Colon (tissue), 2 donors: ENCODE measurements around the gene TST.

Experiments
- FAIRE-seq: peaks from 2 replicates; lab custom pipeline; 2012; peaks lifted over from hg19 to GRCh38; lab: Jason Lieb, UNC
- donor health status: control.
- donor health status: control.

TST gene

DNA sequence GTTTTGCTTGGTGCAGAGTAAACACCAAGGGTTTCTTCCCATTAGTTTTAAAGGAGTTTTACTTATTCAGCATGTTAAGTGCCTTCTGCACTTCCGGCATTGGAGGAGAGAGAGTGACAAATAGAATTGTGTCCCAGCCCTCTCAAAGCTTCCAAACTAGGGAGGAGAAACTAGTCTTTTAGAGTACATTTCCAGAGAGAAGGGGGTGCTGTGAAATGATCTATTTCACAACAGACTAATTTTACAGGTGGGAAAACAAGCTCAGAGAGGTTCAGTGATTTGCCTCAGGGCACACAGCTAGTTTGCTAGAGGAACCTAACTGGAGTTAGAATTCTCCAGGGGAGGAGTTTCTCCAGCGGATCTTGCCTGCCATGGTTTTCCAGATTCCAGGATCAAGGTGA lies 12.9 kb upstream of the TST start:
- FAIRE-seq = no peak

DNA sequence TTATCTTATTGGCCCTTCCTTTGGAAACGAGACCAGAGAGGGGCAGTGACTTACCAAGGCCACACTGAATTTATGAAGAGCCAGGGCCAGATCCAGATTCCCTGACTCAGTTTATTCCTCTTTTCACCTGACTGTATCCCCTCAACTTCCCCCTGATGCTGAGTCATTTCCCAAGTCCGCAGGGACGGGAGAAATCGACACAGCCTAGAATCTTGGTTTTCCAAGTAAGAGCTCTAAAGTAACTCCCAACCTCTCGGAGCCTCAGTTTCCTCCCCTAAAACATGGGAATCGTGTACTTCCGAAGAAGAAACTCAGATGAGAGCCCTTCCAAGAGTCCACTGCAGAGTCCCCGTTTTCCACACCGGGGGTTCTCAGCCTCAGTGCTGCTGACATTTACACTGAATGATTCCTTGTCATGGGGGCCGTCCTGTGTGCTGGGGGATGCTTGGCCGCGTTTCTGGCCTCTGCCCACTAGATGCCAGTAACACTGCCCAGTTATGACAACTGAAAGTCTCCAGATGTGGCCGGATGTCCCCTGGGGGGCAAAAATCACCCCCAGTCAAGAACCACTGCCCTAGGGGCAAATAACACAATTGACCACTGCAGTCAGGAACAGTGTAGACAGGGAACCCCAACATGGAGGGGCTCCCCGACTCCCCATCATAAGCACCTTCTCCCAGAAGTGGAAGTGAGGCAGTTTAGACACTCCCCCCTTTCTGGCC lies 11.5 kb upstream of the TST start:
- no peak for FAIRE-seq

DNA sequence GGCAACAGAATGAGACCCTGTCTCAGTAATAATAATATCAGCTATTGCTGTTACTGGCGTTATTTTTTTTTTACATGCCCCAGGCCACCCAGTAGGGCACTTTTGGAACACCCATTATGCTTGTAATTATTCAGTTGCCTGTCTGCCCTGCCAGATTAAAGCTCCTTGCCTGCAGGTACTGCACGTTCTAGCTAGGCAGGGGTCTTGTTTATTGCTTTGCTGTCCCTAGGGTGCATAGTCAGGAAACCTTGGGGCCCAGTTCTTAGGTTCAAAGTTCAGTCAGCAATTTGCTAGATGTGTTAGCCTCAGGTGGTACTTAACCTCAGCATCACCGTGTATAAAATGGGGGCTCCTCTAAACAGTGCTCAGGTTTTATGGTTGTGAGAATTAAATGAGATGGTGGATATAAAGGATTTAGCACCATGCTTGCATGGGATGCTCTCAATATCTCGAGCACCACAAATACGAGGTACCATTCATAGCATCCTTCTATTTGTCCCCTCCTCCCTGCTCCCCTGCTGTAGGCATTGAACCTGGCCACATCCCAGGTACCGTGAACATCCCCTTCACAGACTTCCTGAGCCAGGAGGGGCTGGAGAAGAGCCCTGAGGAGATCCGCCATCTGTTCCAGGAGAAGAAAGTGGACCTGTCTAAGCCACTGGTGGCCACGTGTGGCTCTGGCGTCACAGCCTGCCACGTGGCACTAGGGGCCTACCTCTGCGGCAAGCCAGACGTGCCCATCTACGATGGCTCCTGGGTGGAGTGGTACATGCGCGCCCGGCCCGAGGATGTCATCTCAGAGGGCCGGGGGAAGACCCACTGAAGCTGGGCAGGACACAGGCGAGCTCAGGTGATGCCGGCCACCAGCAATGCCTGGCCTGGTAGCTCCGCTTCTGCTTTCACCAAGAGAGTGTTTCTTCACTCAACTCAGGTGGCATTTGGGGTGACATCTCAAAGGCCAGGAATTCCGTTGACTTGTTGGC lies 9.7 kb upstream of the TST start:
- no peak for FAIRE-seq

DNA sequence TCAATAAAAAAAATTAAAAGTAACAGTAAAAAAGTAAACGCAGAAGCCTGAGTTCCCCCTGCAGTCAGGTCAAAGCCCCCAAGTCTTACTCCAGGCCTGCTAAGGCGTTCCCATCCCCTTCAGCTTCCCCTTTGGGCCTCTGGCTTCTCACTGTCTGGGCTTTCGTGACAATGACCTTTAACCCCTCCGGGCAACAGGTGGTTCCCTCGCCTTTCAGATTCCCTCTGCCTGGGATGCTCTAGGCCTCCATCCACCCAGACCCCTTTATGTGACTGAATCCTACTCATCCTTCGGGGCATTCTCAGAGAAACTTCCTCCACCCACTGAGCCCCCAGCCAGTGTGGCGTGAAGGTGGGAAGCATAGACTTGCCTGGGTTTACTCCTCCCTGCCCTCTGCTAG lies 8.3 kb upstream of the TST start:
- no peak for FAIRE-seq

DNA sequence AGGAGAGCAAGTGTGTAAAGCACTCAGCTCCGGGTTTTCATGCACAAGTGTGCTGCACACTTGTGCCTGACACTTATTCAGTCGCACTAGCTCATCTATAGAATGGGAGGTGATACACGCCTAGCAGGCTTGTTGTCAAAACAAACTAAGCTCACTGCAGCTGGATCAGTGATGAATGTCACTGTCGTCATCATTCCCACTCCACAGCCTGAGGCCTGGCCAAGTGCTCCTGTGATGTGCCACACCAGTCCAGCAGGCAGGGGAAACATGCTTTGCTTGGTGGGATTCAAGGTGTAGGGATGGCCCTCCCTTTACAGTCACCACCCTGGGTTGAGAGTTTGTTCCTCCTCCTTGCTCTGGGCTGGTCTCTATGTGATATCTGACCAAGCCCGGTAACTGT lies 7.1 kb upstream of the TST start:
- FAIRE-seq = no peak

DNA sequence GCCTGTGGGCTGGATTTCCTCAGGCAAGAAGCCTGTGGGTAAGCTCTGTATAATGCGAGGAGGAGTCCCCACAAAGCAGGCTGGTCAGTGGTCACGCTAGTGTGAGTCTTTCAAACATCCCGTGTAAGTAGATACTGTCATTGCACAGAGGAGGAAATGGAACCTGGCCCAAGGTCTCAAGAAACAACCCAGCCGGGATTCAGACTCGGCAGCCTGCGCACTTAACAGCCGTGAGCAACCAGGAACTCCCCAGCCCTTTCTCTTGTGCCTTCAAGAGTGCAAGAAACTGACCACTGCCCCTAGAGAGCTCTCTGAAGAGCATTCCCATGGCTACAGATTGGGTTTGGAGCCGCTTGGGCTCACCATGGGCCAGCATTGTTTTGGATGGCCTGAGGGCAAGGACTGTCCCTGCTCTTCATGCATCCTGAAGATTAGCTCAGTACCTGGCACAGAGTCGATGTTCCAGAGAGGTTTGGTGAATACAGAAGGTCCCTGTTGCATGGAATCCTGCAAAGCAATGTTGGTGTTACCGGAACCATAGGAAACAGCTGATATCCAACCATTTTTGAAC lies 6.3 kb upstream of the TST start:
- no peak for FAIRE-seq

DNA sequence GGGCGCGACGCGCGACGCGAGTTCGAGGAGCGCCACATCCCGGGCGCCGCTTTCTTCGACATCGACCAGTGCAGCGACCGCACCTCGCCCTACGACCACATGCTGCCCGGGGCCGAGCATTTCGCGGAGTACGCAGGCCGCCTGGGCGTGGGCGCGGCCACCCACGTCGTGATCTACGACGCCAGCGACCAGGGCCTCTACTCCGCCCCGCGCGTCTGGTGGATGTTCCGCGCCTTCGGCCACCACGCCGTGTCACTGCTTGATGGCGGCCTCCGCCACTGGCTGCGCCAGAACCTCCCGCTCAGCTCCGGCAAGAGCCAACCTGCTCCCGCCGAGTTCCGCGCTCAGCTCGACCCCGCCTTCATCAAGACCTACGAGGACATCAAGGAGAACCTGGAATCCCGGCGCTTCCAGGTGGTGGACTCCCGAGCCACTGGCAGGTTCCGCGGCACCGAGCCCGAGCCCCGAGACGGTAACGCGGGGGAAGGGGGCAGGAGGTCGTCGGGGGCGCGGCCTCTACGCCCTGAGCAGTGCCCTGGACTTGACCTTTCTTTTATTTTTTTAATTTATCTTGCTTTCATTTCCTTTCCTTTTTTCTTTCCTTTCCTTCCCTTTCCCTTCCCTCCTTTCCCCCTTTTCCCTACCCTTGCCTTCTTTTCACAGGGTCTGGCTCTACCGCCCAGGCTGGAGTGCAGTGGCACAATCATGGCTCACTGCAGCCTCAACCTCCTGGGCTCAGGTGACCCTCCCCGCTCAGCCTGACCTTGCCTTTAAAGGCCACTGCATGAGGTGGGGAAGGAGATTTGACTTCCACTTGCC lies 5.3 kb upstream of the TST start:
- no peak for FAIRE-seq

DNA sequence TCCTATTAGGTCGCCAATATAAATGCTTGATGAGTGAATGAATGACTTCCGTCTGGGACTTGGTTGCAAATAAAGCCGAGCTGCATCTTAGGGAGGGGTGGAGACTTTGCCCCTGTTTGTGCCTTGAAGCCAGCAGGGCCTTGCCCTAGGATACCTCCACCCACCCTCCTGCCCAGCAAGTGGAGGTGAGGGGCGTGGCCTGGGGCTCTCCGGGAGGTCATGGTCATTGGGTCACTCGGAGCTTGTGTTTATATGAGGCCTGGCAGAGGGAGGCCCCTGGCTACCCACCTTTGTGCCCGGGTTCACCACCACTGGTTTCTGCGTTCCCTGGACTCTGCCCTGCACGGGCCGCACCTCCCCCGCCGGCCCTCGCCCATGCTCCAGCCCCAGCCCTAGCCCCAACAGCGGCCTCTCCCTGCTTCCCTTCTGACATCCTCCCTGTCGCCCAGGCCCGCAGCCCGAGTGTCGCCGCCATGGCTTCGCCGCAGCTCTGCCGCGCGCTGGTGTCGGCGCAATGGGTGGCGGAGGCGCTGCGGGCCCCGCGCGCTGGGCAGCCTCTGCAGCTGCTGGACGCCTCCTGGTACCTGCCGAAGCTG lies 4.6 kb upstream of the TST start:
- FAIRE-seq = no peak

DNA sequence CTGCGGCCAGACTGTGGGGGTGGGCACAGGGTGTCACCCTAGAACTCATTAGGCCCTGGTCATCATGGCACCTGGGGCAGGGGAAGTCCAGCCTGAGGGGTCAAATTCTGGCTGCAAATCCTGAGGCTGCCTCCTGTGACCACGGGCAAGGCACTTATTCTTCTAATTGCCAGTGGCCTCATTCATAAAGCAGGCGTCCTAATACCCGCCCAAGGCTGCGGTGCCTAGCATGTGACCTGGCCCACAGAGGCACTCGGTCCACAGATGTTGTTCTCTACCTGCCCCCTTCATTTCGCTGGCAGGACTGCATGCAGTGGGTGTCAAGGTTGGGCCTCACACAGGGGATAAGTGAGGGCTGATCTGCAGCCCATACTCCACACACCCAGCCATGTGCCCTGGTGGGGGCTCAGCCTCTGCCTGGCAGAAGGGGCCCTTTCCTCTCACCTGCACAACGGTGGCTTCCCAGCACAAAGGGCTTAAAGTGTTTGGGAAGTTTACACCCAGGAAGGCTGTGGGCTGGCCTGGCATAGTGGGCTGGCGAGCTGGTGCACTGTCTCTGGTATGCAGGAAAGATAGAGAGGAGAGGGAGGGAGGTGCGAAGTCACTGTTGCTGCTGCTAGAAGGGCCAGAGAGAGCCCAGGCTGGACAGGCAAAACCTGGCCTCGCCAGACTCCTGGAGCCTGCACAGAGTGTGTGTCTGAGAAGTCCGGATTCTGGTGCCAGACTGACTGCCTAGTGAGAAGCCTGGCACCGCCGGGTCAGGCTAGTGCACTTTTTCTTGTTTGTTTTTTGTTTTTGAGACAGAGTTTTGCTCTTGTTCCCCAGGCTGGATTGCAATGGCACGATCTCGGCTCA lies 3.5 kb upstream of the TST start:
- no peak for FAIRE-seq

DNA sequence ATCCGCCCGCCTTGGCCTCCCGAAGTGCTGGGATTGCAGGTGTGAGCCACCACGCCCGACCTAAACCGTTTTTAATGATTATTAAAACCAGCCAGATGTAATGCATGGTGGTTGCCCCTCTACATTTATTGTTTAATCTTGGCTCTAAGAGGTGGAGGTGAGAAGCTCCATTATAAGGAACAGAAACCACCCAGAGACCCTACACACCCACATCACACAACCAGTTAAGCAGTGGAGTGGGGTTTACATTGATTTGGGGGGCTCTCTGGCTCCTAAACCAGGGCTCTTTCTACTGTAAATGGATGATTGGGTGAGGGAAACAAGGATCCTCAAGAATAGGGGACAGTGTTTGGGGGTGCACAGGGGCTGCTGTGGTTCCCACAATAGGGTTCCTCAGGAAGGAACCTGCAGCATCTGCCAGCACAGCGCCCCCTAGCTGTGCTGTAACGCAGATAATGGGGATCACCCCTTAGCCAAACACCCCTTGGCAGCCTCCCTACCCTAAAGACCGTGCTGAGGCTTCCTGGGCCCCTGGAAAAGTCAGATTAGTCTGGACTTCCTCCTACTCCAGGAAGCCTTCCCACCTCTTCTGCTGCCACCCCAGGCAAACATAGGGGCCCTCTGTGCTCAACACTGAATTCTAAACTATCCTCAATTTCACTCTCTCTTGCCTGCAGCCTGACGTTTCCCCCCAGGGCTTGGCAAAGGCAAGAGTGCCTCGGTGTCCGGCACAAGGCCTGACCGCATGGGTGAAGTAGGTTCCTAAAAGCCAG lies 2.6 kb upstream of the TST start:
- FAIRE-seq = no peak

DNA sequence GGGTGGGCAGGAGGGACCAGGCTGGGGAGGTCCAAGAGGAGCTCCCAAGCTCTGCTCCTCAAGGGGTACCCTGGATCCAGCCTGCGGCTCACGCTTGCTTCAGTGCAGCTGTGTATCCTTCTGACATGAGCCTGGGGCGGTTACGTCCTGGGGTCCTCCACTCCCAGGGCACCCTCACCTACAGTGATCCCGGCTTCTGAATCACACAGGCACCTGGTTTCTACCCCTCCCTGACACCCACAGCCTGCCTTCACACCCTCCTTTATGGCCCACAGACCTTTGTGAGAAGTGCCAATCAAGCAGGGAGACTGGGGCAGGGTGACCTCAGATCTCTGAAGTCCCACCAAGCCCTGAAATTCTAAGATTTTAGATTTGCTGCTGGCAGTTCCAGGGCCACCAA lies 1.8 kb upstream of the TST start:
- no peak for FAIRE-seq

DNA sequence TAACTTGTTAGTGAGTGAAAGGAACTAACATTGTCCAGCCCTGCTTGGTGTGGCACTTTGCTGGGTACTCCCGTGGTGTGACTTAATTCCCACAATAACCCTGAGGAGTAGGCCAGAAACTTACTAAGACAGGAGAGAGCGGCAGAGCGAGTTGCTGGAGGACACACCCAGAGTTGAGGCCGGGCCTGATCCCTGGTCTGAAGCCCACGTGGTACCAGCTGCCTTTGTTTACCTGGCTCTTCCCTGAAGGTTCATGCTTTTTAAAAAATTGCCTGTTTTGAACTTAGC lies 889 bp upstream of the TST start:
- no peak for FAIRE-seq

DNA sequence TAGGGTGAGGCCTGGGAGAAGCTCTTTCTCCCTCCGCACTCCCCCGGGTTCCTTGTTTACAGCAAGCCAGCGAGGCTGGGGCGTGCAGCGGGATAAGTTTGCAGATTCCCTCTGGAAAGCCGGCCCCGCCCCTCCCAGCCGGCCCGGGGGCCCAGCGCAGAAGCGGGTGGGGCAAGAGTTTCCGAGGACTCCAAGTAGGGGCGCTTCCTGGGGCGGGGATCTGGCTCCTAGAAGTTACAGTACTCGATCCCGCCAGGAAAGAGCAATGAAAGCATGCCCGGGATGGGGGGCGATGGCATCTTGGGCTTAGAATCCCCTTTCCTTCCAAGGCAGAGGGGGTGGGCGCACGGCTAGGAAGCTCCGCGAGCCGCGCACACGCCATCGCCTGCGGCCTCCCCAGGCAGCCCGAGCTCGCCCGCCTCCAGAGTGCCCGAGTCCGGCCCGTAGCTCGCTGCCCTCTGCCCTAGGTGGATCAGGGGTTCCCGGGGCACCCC lies 385 bp downstream of the TST start:
- FAIRE-seq = no peak

DNA sequence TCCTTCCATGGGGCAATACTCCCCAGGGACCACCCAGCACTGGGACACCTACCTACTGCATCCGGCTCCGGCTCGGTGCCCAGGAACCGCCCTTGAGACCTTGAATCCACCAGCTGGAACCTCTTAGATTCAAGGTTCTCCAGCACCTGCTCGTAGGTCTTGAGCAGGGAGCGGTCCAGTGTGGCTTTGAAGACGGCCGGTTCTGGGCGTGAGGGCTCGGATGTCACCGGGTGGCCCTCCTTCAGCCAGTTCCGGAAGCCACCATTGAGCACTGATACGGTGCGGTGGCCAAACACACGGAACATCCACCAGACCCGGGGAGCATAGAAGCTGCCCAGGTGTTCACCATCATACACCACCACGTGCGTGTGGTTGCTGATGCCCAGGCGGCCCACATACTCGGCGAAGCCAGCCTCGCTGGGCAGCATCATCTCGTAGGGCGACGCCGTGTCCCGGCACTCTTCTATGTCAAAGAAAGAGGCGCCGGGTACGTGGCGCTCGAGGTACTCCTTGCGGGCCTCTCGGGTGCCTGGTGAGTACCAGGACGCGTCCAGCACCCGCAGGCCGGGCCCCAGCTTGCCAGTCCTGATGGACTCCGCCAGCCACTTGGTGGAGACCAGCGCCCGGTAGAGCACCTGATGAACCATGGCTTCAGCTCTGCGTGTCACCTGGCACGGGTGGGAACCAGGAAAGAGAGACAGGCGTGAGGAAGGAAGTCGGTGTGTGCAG lies 997 bp downstream of the TST start:
- no peak for FAIRE-seq

DNA sequence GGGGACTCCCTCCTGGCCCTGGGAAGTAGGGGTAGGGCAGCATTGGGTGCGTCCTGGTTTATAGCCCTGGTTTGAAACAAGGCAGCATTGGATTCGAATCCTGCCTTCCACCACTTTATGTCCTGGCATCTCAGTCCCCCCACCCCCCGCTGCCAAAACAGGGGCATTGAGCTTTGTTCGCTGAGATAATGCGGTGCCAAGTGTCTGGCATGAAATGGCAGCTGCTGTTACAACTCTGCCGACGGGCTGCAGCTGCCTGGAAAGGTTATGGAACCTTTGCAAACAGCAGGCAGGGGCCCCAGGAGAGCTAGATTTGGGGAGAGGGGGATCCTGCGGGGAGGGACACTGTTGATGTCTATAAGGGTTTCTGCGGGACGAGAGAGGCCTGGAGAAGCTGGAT lies 1.9 kb downstream of the TST start:
- no peak for FAIRE-seq

DNA sequence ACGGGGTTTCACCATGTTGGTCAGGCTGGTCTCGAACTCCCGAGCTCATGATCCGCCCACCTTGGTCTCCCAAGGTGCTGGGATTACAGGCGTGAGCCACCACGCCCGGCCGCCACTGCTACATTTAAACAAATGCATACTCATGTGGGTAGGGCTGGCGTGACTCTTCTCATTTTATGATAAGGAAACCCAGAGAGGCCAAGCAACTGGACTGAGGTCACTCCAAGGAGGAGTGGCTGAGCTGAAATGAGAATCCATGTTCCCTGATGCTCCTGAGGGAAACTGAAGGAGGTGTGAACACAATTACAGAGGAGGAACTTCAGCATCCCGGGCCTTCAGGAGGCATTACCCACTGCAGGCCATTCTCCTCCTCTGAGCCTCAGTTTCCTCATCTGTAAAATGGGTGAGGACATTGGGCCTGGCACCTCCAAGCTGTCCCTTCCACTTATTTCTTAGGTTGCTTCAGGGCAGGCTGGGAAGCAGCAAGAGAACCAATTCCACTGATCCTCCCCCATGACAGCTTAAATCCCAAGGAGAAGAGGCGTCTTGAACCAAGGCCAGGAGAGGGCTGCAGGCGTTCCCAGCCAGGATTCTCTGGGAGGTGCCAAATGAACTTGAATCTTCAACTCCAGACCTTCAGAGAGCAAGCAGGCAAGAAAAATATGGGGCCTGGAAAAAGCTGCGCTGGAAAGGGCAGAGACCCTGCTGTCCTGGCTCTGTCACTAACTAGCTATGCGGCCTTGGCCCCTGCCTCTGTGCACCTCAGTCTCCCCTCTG lies 2.9 kb downstream of the TST start:
- no peak for FAIRE-seq

DNA sequence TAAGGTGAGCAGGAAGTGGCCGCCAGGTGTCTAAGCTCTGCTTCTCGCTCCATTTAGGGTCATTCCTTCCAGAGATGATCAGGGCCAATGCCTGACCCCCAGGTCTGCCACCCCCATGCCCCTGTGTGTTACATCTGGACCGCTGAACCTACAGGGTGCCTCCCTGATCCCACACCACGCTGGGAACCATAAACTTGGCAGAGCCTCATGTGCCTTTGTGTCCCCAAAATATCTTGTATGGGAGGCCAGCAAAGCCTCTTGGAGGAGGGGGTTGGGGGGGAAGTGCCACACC lies 3.7 kb downstream of the TST start:
- FAIRE-seq = no peak

DNA sequence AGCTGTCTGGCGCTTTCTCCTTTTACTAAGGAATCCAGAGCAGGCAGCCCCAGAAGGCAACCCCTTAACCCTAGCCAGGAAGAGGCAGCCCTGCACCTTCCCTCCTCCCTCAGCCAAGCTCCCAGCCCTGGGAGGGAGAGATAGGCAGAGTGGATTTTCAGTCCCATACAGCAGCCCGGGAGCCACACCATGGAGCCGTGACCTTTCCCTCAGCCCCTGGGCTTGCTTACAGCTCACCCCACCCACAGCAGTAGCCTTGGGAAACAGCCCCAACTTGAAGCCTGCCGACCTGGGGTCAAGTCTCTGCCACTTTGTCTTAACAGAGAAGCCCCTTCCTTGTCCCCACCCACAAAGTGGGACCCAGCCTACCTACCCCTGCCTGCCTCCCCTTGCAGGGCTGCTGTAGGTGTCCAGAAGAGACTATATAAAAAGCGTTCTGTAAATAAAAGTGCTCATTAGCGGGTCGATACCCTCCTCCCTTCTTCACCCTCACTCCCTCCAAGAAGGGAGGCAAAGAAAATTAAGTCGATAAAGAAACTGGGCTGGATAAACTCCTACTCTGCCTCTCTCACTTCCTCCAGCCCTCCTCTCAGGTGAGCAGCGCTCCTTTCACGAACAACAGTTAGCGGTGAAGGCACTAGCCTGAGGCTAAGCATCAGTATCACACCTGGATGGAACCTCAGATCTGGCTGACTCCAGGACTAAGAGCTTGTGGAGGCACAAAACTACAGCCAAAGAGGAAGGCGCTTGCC lies 4.2 kb downstream of the TST start:
- FAIRE-seq = no peak
